GM19025 (cell line): ENCODE results near the gene ZDHHC24.

Experiments used
- ATAC-seq: cut with Tn5 transposase; IDR thresholded peaks from one replicate; pipeline ENCODE4 v1.9.1; 2021; ENCODE audit warnings: mild to moderate bottlenecking, low read depth, moderate library complexity; ENCODE audit not compliant: unreplicated experiment

ZDHHC24 gene

DNA sequence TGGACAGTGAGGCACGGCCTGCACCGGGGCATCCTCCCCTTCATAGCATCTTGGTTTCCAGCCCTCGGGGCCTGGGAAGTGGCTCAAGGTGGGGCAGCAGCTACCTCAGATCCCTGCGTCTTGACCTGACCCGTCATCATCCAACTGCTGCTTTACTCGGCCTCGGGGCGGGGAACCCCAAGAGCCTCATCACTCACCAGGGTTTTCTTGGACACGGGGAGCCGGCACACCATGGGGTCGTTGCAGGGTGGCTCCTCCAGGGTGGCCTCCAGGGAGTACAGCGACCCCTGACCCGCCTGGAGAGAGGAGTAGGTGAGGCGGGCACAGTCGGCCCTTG is 21.9 kb upstream of the ZDHHC24 start:
- ATAC-seq = no peak

DNA sequence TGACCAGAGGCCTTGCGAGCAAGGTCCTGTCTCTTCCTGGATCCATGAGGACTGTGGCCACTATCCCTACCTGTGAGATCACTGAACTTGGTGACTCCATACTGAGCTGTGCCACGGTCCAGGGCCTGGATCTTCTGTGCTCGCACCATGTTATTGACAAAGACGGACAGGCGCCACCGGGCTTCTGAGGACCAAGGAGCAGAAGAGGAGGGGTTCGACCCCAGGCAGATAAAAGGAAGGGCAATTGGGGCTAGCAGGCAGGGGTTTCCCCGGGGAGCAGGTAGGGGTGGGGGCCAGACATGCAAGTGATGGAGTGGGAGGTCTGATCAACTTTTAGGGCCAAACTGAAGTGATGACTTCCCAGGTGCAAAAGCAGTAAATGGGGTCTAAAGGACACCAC is 20.4 kb upstream of the ZDHHC24 start:
- ATAC-seq = no peak

DNA sequence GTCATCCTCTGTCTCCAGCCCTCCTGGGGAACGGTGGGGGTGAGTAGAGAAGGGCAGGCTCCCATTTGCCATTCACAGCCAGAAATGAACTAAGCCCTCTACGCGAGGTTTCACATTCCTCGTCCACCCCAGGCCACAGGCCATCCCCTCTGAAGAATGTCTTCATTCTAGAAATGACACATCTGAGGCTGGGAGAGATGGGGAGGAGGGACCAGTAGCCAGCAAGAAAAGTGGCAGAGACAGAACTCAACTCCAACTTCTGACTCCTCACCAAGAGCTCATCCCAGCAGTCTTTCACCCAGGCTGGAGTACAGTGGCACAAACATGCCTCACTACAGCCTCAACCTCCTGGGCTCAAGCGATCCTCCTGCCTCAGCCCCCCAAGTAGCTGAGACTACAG is 19.1 kb upstream of the ZDHHC24 start:
- no peak for ATAC-seq

DNA sequence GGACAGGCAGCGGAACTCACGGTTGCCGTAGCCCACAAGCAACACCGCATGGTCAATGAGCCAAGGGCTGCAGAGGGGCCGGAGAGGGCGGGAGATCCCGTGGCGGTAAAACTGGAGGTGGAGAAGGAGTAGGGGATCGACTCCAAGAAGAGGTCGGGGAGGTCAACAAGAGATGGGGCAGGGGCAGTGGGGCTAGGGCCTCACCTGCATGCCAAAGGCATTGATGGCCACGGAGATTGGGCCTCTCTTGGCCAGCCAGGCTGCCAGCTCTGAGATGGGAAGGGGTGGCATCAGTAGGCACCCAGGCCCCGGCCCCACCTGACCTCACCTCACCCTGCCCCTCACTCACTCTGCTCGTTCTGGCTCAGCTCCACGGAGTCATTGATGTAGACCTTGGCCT is 18.7 kb upstream of the ZDHHC24 start:
- no peak for ATAC-seq

DNA sequence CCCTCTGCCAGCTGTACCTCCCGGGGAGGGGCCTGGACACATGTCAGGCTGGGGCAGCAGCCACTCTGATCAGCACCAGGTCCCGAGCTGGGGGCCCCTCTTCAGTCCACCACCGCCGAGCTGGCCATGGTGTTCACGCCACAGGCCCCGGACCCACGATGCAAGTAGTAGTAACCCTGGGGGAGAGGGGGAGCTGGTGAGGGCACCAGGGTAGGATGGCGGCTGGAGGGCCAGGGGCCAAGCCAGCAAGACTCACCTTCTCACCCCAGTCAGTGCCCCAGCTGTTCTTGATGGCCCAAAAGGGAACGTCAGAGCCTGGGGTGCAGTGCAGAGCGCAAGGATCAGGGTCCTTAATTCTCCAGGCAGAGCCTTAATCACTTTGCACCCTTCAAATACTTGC is 18.0 kb upstream of the ZDHHC24 start:
- ATAC-seq = no peak

DNA sequence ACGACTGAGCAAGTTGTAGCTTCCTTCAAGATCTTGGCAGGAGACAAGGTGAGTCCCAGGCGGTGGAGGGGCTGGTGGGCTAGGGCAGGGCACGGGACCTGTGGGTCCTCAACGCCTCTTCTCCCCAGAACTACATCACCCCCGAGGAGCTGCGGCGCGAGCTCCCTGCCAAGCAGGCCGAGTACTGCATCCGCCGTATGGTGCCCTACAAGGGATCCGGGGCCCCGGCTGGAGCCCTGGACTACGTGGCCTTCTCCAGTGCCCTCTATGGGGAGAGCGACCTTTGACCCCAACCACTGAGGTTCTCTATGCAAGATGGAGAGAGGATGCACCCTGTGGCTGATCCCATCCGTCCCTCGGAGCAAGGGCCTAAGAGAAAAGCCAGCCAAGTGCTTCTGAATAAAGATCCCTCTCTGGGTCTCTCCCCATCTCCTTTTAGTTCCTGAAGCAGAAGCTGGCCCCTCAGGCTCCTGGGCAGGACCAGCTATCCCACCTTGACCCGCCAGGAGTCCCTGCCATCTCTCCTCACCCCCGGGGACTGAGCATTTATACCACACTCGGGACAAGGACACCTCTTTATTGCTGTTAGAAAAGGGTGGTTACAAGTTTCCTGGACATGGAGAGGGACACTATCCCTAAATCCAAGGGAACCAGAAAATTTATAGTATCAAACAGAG is 17.2 kb upstream of the ZDHHC24 start:
- no peak for ATAC-seq

DNA sequence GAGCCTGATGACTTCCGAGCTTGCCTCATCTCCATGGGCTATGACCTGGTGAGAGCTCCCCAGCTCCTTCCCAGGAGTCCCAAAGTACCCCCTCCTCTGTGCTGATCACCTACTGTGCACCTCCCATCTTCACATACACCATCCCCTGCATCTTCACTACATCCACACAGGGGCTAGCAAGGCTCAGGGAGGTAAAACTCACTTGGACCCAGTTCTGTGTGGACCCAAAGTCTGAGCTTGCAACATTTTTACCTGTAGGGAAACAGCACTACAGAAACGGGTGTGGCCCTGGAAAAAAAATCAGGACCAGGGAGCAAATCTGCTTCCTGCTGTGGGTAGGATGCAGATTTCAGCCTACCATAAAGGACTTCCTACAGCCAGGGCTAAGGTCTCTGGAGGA is 16.4 kb upstream of the ZDHHC24 start:
- no peak for ATAC-seq

DNA sequence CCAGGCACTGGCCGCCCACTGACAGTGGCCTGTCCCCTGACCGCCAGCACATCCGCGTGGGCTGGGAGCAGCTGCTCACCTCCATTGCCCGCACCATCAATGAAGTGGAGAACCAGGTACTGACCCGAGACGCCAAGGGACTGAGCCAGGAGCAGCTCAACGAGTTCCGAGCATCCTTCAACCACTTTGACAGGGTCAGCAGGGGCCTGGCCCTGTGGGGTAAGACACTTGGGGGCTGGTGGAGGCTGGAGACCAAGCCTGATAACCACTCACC is 16.1 kb upstream of the ZDHHC24 start:
- ATAC-seq = no peak

DNA sequence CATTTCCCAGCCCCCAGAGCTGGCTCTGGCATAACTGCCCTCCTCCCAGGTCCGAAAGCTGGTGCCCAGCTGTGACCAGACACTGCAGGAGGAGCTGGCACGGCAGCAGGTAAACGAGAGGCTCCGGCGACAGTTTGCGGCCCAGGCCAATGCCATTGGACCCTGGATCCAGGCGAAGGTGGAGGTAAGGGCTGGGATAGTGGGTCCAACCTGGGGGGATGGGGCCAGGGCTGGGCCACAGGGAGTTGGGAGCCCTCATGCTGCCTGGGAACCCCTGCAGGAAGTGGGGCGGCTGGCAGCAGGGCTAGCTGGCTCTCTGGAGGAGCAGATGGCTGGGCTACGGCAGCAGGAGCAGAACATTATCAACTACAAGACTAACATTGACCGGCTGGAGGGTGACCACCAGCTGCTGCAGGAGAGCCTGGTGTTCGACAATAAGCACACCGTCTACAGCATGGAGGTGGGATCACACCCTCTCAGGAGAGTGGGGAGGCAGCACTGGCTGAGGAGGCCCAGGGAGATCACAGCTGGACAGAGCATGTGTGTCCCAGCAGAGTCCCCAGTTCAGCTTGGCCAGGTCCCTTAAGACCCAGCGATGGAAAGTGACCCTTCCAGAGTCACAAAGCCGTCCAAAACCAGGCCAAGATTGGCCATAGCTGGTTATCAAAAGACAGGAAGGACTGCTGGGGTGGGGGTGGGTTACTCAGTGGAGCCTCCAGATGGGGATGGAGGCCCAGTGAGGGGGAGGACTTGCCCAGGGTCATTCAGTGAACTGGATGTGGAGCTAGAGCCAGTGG is 15.5 kb upstream of the ZDHHC24 start:
- no peak for ATAC-seq

DNA sequence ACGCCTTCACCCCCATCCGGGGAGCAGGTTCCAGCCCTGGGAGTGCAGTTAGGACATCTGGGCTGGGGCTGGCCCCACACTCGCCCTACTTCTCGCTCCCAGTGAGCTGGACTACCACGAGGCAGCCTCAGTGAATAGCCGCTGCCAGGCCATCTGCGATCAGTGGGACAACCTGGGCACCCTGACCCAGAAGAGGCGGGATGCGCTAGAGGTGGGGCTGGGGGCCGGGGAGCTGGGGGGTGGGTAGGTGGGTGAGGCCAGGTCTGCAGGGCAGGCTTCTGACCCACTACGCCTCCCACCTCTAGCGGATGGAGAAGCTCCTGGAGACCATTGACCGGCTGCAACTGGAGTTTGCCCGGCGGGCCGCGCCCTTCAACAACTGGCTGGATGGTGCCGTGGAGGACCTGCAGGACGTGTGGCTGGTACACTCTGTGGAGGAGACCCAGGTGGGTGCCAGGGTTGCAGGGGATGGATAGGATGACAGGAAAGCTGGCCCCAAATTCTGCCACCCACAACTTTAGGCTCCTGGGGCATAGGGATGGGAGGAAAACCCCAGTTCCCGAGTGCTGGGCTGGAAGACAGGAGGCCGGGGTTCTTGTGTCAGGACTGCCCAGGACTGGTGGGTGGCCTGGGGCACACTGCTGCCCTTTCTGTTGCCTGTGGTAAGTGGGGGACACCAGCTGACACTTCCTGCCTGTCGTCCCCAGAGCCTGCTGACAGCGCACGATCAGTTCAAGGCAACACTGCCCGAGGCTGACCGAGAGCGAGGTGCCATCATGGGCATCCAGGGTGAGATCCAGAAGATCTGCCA is 14.2 kb upstream of the ZDHHC24 start:
- no peak for ATAC-seq

DNA sequence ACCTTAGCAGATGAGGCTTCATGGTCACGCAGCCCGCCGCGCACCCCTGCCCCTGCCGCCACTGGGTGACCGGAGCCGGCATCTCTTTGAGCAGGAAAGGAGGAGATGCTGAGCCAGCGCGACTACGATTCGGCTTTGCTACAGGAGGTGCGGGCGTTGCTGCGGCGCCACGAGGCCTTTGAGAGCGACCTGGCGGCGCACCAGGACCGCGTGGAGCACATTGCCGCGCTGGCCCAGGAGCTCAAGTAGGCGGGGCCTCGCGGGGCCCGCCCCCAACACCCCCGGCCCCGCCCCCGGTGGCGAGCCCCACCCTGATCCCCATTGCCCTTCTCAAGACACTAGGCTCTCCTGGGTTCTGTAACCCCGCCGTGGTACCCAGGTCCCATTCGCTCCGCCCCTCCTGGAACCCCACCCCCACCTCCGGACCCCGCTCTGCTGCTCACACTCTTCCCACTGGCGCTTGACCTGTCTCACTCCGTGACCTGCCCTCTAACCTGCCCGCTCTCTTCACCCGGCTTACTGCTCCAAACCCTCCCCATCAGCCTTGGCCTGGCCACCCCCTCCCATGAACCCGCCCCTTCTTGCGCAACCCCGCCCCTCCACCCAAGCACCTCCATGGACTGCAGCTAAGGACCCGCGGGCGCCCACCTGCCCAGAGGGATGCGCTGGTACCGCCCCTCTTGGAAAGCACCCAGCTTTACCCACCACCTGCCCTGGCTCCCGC is 13.5 kb upstream of the ZDHHC24 start:
- ATAC-seq = no peak

DNA sequence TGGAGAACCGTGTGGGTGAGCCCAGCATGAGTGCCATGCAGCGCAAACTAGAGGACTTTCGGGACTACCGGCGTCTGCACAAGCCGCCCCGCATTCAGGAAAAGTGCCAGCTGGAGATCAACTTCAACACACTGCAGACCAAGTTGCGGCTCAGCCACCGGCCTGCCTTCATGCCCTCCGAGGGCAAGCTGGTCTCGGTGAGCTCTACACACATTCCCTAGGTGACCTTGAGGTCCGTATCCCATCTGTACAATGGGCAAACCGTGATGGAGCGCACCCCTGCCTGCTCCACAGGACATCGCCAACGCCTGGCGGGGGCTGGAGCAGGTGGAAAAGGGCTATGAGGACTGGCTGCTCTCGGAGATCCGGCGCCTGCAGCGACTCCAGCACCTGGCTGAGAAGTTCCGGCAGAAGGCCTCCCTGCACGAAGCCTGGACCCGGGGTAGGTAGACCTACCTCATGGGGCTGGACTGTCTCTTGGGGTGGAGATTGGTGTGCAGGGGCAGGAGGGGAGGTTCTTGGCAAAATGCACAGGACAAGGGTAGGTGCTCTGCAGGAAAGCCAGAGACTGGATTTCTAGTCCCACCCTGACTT is 12.0 kb upstream of the ZDHHC24 start:
- ATAC-seq = no peak

DNA sequence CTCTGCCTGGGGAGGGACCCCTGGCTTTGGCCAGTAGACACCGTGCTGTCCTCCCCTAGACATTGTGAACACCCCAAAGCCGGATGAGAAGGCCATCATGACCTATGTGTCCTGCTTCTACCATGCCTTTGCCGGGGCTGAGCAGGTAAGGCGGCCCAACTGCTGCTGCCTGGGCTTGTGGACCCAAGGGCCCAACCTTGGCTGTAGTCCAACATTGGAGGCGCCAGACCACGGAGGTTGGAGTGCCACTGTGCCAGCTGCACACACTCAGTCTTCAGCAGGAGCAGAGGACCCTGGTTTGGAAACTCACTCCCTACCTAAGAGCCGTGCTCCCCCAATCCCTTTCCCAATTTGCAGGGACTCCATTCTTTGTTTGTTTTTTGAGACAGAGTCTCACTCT is 10.2 kb upstream of the ZDHHC24 start:
- ATAC-seq = no peak

DNA sequence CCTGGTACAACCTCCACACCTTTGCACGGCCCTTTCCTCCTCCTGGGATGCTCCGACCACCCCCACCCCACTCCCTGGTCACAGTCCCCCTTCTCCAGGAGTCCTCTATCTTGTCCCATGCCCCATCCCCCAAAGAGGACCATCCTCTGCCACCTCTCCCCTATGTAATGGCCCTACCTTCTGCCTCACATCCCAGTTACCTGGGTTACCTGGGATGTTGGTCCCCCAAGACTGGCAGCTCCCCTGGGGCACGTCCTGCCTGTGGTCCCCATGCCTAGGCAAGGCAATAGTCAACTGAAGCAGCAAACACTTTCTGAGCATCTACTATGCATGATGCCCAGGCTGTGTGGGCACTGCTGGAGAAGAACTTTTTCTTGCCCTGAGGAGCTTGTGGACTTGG is 9.6 kb upstream of the ZDHHC24 start:
- no peak for ATAC-seq

DNA sequence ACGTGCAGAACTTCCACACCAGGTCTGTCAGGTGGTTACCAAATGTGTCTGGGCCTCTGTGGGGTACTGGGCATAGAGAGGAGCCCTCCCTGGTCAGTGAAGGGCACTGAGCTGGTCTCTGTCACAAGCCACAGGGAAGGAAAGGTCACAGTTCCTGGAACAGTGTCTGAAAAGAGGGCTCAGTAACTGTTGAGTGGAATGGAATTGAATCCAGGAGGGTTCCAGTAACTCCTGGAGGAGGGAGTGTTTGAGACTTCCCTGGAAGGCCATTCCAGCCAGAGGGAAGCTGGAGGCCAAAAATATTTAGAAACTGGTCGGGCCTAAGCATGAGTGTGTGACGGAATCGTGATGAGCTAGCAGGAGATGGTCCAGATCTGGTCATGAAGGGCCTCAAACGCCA is 8.8 kb upstream of the ZDHHC24 start:
- ATAC-seq = no peak

DNA sequence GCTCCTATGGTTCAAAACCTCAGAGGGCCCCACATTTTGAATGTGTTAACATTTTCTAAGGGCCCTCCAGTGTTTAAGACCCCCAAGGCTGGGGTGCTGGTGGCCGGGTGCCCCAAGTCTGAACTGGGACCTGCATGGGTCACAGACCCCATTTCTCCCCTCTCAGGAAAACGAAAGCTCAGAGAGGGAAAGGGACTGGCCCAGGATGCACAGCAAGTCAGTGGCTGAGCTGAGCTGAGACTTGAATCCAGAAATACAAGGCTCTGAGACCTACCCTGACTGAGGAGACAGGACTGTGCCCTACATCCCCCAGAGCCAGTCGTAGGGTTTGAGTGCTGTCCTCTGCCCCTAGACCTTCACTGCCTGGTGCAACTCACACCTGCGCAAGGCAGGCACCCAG is 5.0 kb upstream of the ZDHHC24 start:
- ATAC-seq = no peak

DNA sequence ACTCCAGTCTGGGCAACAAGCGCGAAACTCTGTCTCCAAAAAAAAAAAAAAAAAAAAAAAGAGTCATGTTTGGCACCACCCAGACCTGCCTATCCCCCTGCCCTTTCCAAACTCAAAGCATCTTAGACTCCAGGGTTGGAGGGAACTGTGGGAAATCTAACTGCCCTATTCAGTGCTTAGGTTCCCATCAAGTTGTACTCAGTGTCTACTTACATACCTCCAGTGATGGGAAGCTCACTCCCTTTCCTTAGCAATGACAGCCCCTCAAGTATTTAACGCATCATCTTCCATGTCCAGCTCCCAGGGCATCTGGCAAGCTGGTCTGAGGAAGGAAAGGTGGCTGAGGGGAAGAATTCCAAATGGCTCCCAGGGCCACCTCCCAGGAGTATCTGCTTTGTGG is 3.8 kb upstream of the ZDHHC24 start:
- ATAC-seq = no peak

DNA sequence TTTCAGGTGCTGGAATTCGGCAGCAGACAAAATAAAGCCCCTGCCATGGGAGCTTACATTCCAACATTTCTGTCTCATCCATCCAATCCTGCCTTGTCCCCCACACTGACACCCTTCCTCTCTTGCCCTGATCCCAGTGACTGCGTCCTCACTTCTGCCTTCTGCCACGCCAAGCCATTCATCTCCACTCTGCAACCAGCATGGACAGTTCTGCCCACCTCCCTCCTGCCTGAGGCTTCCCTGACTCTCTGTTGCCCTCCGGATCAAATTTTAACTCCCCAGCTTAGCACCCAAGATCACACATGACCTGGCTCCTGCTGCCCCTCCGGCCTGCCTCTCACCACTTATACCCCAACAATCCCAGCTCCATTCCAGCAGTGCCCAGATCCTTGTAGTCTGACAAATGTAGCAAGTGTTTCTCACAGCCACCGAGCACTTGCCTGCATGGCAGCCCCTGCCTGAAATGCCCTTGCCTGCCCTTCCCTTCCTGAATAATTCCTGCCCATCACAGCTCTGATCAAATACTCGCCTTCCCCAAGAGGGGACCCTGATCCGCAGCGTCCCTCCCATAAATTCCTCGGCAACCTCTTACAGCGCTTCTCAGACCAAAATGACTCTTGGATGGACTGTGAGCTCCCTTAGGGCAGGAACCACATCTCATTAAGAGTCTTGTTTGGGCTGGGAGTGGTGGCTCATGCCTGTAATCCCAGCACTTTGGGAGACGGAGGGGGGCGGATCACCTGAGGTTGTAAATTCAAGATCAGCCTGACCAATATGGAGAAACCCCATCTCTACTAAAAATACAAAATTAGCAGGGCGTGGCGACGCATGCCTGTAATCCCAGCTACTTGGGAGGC is 3.2 kb upstream of the ZDHHC24 start:
- no peak for ATAC-seq

DNA sequence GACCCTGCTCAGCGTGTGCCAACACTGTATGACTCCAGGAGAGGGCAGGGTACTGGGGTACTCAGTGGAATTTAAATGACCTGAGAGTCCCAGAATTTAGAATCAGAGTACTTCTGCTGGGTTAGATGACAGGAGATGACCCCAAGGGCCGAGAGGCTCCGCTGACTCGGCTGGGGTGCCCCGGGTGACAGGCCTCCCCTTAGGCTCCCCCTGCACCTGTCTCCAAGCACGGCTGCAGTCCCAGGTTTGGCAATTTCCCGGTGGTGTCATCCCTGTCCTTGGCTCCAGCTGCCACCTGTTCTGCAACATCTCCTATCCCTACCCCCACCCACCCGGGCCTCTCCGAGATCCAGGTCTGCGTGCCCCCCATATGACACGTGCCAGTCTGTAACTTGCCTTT is 2.2 kb upstream of the ZDHHC24 start:
- ATAC-seq = no peak

DNA sequence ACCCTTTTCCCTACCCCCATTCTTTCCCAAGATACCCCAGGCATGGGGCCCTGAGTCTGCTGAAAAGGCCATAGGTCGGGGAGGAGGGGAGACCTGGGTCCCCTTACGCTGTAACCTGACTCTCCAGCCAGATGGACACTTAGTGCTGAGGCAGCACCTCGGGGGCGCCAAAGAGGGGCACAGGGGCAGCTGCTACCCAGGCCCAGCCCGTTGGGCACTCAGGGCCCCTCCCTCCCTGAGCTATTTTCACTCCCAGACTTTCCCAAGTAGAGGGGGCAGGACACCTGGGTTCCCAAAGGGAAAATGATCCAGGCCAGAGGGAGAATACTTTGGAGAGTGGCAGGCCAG is 1.8 kb upstream of the ZDHHC24 start:
- ATAC-seq = no peak
